Measurements from ENCODE around the gene LITAFD.

LITAFD gene

DNA sequence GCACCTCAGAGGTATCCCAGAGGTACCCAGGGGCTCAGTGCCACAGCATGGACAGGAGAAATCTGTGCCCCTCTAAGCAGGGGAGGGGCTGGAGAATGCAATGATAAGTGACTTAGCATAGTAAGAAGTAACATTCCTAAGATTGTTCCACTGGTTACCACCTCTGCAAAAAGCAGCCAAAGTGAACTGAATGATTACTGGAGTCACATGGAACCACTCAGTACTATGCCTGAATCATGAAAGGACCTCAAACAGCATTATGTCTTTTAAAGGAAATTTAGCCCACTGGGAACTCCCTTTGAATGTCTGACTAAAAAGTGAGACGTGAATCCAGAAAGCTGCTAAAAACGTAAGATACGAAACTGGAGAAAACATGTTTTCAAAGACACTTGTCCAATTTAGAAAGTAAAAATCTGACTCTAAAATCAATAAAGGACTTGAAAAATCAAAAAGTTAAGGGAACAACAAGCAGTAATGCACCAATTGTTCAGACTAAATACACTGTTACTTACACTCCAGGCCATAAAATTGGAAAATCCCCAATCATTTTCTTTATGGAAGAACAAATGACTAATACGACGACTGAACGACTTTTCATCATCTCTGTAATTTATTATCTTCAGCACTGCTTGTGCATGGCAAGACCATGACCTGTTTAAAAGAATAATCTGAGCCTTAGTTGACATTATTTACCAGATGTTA is 38.6 kb downstream of the LITAFD start:
- H3K9me3 ChIP-seq (ENCODE audit: control insufficient read depth, low read length) = no peaks in the 10 kb centered on the region
- 95% methylated on average over 6 of the region's 6 CpGs for WGBS, 2 experiments
- H3K36me3 ChIP-seq (ENCODE audit: control insufficient read depth, insufficient read depth, low read length) = peaks cover 24% of the 10 kb centered on the region
- H3K4me1 ChIP-seq (ENCODE audit: control insufficient read depth, insufficient read depth, low read length) = no peaks in the 10 kb centered on the region
- H3K27me3 ChIP-seq (ENCODE audit: control insufficient read depth, insufficient read depth, low read length, poor library complexity, severe bottlenecking) = no peaks in the 10 kb centered on the region
- no peak overlapping the region for H3K4me3 ChIP-seq (ENCODE audit: insufficient read depth, low read depth, low read length)
- H3K27ac ChIP-seq (ENCODE audit: insufficient read depth, low read depth, low read length, poor library complexity, severe bottlenecking) = no peak overlapping the region

DNA sequence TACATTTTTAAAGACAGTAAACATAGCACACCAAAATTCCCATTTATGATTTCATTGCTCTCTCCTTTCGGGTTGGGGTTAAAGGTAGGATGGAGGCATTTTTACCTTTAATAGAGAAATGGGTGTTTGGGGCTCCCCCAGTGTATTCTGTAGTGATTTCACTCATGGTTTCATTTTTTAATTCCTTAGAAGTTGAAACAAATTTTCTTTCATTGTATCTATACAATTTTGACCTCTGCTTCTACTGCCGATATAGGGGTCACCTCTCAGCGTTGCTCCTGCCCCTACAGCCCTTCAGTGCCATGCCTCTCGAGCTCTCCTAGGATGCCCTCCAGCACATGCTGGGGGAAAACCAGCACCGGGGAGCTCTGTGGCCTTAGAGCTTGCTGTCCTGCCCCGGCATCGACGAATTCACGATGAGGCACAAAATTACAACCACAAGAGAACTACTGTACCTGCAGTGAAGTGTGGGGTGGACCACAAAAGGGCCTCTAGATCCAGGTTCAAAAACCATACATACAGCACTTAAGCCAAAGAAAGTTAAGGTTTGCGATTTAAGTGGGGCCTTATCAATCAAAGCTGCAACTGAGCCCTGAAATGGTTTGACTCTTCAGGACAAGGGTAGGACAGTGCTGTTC is 39.3 kb downstream of the LITAFD start:
- H3K9me3 ChIP-seq (ENCODE audit: control insufficient read depth, low read length) = no peaks in the 10 kb centered on the region
- no peaks in the 10 kb centered on the region for H3K4me1 ChIP-seq (ENCODE audit: control insufficient read depth, insufficient read depth, low read length)
- H3K4me3 ChIP-seq (ENCODE audit: insufficient read depth, low read depth, low read length) = no peak overlapping the region
- H3K36me3 ChIP-seq (ENCODE audit: control insufficient read depth, insufficient read depth, low read length) = peaks cover 23% of the 10 kb centered on the region
- H3K27me3 ChIP-seq (ENCODE audit: control insufficient read depth, insufficient read depth, low read length, poor library complexity, severe bottlenecking) = no peaks in the 10 kb centered on the region
- WGBS, 2 experiments = 96 to 97% methylated on average over 9 to 10 of the region's 10 CpGs
- no peak overlapping the region for H3K27ac ChIP-seq (ENCODE audit: insufficient read depth, low read depth, low read length, poor library complexity, severe bottlenecking)

DNA sequence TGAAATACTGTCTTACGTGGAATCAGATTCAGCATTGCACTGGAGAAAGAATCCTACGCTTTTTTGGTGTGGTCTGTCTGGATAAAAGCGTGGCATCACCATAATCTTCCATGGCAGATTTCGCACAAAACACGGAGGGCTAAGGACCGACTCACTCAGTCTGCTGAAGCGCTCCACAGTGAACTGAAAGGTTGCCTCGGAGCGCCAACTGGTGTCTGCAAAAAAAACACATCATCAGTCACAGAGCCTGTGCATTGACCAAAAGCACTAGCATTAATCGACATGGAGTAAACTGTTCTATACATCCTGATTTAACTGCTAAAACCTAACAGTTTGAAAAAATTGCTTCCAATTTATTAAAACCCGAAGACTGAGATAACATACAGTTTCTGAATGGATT is 41.0 kb downstream of the LITAFD start:
- Histone ChIP-seq H3K36me3 (ENCODE audit: control insufficient read depth, insufficient read depth, low read length) (peaks cover 20% of the 10 kb centered on the region), H3K4me1 (ENCODE audit: control insufficient read depth, insufficient read depth, low read length) (no peaks in the 10 kb centered on the region), H3K4me3 (ENCODE audit: insufficient read depth, low read depth, low read length) (no peak overlapping the region), H3K9me3 (ENCODE audit: control insufficient read depth, low read length) (no peaks in the 10 kb centered on the region), H3K27ac (ENCODE audit: insufficient read depth, low read depth, low read length, poor library complexity, severe bottlenecking) (no peak overlapping the region), H3K27me3 (ENCODE audit: control insufficient read depth, insufficient read depth, low read length, poor library complexity, severe bottlenecking) (no peaks in the 10 kb centered on the region)
- 92 to 93% methylated on average over 11 of the region's 11 CpGs for WGBS, 2 experiments

DNA sequence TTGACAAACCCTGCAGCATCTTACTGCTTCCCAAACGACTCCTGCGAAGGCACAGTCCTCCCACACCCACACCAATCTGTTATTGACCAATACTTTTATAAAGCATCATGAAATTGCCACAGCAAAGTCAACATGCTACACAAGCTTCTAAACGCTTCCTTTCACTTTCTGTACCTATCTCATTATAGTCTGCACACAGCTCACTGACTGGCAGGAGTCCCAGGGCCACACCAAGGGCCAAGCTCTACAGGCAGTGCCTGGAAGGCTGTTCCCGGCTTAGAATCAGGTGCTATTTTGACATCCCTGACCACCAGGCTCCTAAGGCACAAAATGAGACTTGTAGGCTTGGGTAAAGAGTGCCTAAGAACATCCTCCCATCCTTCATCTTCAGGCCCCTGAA is 42.1 kb downstream of the LITAFD start:
- Histone ChIP-seq H3K27ac (ENCODE audit: insufficient read depth, low read depth, low read length, poor library complexity, severe bottlenecking) (no peak overlapping the region), H3K4me3 (ENCODE audit: insufficient read depth, low read depth, low read length) (no peak overlapping the region), H3K36me3 (ENCODE audit: control insufficient read depth, insufficient read depth, low read length) (peaks cover 27% of the 10 kb centered on the region), H3K4me1 (ENCODE audit: control insufficient read depth, insufficient read depth, low read length) (peaks cover 4% of the 10 kb centered on the region), H3K9me3 (ENCODE audit: control insufficient read depth, low read length) (no peaks in the 10 kb centered on the region), H3K27me3 (ENCODE audit: control insufficient read depth, insufficient read depth, low read length, poor library complexity, severe bottlenecking) (no peaks in the 10 kb centered on the region)
- WGBS, 2 experiments = 90 to 94% methylated on average over 4 of the region's 4 CpGs

DNA sequence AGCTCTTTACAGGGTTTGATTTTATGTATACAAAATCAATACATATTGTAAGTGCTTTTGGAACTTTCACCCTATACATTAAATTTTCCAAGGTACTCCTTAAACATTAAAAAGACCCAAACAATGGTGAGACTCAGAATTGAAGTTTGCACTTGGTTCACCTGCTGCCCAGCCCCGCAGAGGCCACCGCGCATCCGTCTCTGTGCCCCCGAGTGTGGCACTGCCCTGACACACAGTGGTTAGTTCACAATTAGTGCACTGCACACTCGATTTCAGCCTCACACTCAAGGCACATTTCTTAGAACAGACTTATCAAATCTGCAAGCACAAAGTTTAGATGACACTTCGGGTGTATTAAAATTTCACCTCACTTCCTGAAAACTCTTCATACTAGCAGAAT is 43.3 kb downstream of the LITAFD start:
- Histone ChIP-seq H3K4me1 (ENCODE audit: control insufficient read depth, insufficient read depth, low read length) (peaks cover 6% of the 10 kb centered on the region), H3K4me3 (ENCODE audit: insufficient read depth, low read depth, low read length) (no peak overlapping the region), H3K27me3 (ENCODE audit: control insufficient read depth, insufficient read depth, low read length, poor library complexity, severe bottlenecking) (no peaks in the 10 kb centered on the region), H3K36me3 (ENCODE audit: control insufficient read depth, insufficient read depth, low read length) (peaks cover 19% of the 10 kb centered on the region), H3K27ac (ENCODE audit: insufficient read depth, low read depth, low read length, poor library complexity, severe bottlenecking) (no peak overlapping the region), H3K9me3 (ENCODE audit: control insufficient read depth, low read length) (no peaks in the 10 kb centered on the region)
- WGBS, 2 experiments = 95 to 96% methylated on average over 7 of the region's 7 CpGs

DNA sequence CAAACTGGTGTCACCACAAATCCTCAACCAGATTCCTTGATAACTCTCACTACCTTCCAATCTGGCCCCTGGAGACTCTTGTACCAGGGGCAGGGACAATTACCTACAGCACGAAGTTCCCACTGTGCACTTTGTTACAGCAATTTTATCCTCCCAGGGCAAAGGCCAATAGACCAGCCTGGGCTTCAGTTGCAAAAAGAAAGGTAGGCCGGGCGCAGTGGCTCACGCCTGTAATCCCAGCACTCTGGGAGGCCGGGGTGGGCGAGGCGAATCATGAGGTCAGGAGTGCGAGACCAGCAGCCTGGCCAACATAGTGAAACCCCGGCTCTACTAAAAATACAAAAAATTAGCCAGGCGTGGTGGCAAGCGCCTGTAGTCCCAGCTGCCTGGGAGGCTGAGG is 44.7 kb downstream of the LITAFD start:
- 93 to 97% methylated on average over 11 of the region's 11 CpGs for WGBS, 2 experiments
- Histone ChIP-seq H3K9me3 (ENCODE audit: control insufficient read depth, low read length) (no peaks in the 10 kb centered on the region), H3K4me3 (ENCODE audit: insufficient read depth, low read depth, low read length) (no peak overlapping the region), H3K27ac (ENCODE audit: insufficient read depth, low read depth, low read length, poor library complexity, severe bottlenecking) (no peak overlapping the region), H3K27me3 (ENCODE audit: control insufficient read depth, insufficient read depth, low read length, poor library complexity, severe bottlenecking) (no peaks in the 10 kb centered on the region), H3K36me3 (ENCODE audit: control insufficient read depth, insufficient read depth, low read length) (peaks cover 15% of the 10 kb centered on the region), H3K4me1 (ENCODE audit: control insufficient read depth, insufficient read depth, low read length) (peaks cover 6% of the 10 kb centered on the region)

DNA sequence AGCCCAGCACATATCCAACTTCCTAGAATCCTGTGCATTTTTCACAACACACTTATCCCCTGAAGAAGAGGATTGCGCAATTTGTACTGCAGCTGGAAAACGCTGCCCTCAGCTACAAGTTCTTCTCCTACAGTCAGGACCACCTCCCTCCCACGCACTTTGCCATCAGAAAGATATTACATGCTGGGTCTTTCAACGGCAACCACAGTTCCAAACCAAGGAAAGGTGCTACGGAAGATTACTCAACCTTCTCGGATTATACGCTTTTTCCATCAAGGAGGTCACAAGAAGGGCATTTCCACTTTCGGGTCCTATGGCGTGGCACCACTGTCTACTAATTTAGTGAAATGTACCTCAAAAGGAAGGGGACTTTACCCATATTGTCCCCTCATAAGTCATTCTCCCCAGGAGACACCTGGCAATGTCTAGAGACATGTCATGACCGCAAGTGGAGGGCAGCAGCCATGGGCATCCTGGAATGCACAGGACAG is 46.4 kb downstream of the LITAFD start:
- Histone ChIP-seq H3K9me3 (ENCODE audit: control insufficient read depth, low read length) (no peaks in the 10 kb centered on the region), H3K27me3 (ENCODE audit: control insufficient read depth, insufficient read depth, low read length, poor library complexity, severe bottlenecking) (no peaks in the 10 kb centered on the region), H3K27ac (ENCODE audit: insufficient read depth, low read depth, low read length, poor library complexity, severe bottlenecking) (no peak overlapping the region), H3K4me1 (ENCODE audit: control insufficient read depth, insufficient read depth, low read length) (peaks cover 6% of the 10 kb centered on the region), H3K36me3 (ENCODE audit: control insufficient read depth, insufficient read depth, low read length) (peaks cover 8% of the 10 kb centered on the region), H3K4me3 (ENCODE audit: insufficient read depth, low read depth, low read length) (no peak overlapping the region)
- WGBS, 2 experiments = 93 to 96% methylated on average over 10 of the region's 10 CpGs

DNA sequence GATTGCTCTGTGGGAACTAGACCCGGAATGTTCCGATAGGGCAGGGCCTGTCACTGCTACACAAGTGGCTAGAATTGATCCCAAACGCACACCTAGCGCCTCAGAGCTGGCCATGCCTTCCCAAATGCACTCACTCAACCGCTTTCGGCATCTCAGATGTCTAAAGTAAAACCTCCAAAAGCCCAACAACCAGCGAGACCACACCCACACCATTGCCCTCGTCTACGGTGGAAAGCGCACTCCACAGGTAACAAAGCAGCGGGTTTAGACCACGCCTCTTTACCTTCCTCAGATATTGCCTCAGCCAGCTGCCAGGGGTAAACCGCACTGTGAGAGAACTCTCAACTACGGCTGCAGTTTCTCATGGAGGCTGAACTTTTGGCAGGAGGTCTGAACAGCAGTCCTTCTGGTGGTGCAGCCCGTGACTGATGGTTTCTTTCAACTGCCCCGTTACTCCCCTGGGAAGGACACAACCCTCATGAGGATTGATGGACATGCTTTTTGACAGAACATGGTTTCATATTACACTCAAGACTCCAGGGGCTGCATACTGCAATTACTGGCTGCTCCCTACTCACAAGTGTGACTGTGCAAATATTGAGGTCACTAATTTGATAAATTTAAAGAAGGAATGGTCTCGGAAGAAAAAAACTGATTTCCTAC is 47.1 kb downstream of the LITAFD start:
- H3K9me3 ChIP-seq (ENCODE audit: control insufficient read depth, low read length) = no peaks in the 10 kb centered on the region
- H3K4me1 ChIP-seq (ENCODE audit: control insufficient read depth, insufficient read depth, low read length) = peaks cover 6% of the 10 kb centered on the region
- peaks cover 8% of the 10 kb centered on the region for H3K36me3 ChIP-seq (ENCODE audit: control insufficient read depth, insufficient read depth, low read length)
- H3K27ac ChIP-seq (ENCODE audit: insufficient read depth, low read depth, low read length, poor library complexity, severe bottlenecking) = no peak overlapping the region
- no peak overlapping the region for H3K4me3 ChIP-seq (ENCODE audit: insufficient read depth, low read depth, low read length)
- WGBS, 2 experiments = 88% methylated on average over 17 of the region's 17 CpGs
- H3K27me3 ChIP-seq (ENCODE audit: control insufficient read depth, insufficient read depth, low read length, poor library complexity, severe bottlenecking) = no peaks in the 10 kb centered on the region

DNA sequence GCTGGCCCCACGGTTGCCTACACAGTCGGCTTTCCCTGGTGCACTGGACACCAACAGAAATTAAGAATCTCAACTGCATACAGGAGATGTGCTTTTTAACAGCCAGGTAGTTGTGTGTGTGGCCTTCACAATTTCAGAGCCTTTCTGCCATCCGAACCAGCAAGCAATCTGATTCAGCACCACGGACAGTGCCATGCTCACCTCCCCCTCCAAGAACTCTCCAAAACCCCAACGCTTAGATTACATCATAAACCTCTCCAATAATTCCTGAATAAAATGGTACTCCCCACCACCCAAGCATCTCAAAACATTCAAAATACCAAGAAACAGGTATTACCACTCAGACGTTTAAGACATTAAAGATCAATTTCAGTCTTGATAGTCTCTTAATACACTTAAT is 49.7 kb downstream of the LITAFD start:
- H3K4me1 ChIP-seq (ENCODE audit: control insufficient read depth, insufficient read depth, low read length) = peaks cover 6% of the 10 kb centered on the region
- H3K9me3 ChIP-seq (ENCODE audit: control insufficient read depth, low read length) = no peaks in the 10 kb centered on the region
- no peak overlapping the region for H3K27ac ChIP-seq (ENCODE audit: insufficient read depth, low read depth, low read length, poor library complexity, severe bottlenecking)
- H3K4me3 ChIP-seq (ENCODE audit: insufficient read depth, low read depth, low read length) = no peak overlapping the region
- 46 to 54% methylated on average over 6 of the region's 6 CpGs for WGBS, 2 experiments
- H3K36me3 ChIP-seq (ENCODE audit: control insufficient read depth, insufficient read depth, low read length) = peaks cover 8% of the 10 kb centered on the region
- no peaks in the 10 kb centered on the region for H3K27me3 ChIP-seq (ENCODE audit: control insufficient read depth, insufficient read depth, low read length, poor library complexity, severe bottlenecking)

DNA sequence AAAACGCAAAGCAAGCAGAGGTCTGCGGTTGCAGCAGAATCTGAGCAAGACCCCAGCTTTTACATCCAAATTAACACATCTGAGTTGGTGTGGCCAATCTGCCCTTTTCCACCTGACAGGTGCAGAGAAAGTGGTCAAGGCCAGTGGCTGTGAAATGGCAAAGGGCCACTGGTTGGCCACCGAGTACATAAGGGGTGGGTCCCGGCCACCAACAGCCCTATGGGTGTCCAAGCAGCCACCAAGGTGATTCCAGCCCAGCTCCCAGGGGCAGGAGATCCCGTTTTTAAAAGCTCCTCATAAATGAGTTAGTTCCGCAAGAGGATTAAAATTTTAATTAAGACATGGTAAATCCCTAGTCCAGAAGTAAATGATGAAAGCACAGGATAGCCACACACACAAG is 52.5 kb downstream of the LITAFD start:
- H3K4me1 ChIP-seq (ENCODE audit: control insufficient read depth, insufficient read depth, low read length) = no peaks in the 10 kb centered on the region
- H3K36me3 ChIP-seq (ENCODE audit: control insufficient read depth, insufficient read depth, low read length) = no peaks in the 10 kb centered on the region
- no peaks in the 10 kb centered on the region for H3K27me3 ChIP-seq (ENCODE audit: control insufficient read depth, insufficient read depth, low read length, poor library complexity, severe bottlenecking)
- 84 to 88% methylated on average over 6 of the region's 6 CpGs for WGBS, 2 experiments
- no peak overlapping the region for H3K4me3 ChIP-seq (ENCODE audit: insufficient read depth, low read depth, low read length)
- H3K27ac ChIP-seq (ENCODE audit: insufficient read depth, low read depth, low read length, poor library complexity, severe bottlenecking) = no peak overlapping the region
- H3K9me3 ChIP-seq (ENCODE audit: control insufficient read depth, low read length) = no peaks in the 10 kb centered on the region

All from ectodermal cell (in vitro differentiated cells).